NCI-H446 (cell line): ENCODE data around the gene NEGR1.
A peak's percentile ranks its signal among the peaks of the same experiment; 100 is the strongest.

Source experiments
- DNase-seq, 2 experiments: peaks; one replicate each; lab custom pipeline; 2025; lab: John Stamatoyannopoulos, UW

Gene NEGR1

DNA sequence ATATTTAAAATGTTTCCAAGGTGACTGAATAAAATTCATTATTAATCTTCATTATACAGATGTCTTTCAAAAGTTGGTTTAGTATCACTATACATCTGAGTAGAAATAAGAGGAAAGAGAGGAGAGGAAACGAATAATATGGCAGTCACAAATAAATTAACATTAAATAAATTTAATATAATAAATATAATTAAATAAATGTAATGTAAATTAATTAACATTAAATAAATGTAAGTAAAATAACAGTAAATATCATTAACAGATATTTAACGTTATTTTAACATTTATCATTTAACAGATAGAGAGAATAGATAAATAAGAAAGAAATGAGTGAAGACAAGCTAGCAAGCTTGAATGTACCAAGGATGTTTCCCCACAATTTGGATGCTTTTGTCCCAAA lies 592.7 kb downstream of the NEGR1 start:
- no peak for DNase-seq

DNA sequence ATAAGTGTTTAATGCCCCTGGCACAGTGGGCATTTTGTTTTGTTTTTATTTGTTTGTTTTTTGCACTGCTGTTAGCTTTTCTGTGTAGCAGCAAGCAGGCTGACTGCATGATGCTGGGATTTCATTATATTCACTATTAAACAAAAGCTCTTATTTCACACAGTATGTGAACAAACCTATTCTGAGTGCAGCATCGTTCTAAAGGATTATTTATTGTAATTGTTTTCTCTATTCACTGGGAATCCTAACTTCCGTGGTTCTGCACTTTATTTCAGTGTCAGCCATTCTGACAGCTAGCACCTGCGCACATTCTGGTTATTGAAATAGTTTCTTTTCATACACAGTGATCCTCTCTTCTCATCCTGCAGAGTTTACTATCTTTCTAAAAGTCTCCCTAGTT lies 595.0 kb downstream of the NEGR1 start:
- DNase-seq: no peak

DNA sequence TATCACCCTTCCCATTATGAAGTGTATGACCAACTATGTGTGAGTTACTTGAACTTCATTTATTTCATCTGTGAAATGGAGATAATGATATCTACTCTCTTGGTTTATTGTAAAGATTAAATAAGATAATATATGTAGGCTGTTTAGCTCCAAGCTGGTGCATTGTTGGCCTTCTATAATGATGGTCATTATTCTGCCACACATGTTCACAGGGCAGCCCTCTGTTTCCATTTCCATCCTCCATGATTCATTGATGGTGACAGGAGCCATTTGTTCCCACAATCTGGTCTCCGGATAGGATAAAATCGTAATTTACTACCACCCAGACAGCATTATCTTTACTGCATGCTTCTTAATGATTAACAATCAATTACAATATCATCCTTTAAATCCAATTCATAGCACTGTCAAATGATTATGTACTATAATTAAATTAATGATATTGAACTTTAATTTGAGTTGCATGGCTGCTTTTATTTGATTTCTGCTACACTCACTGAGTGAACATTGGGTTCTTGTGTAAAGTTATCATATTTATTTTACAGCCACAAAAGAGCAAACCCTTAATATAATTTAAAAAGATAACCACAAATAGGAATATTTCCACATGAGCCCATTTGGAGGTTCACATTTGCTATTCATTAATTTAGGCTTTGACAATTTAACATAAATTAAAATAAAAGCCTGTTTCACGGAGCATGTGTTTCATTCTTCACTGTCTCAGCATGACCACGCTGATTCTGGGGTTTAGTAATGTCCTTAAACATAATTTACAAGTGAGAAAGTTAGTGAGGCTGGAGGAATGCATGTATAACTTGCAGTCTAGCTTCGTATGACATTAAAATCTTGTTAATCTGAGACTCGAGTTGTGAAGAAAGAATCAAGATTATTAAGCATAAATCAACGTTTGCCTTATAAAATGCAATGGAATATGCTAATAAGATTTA lies 605.1 kb downstream of the NEGR1 start:
- no peak for DNase-seq

GRCh38 chr1:71668065-71668464 lies 614.3 kb downstream of the NEGR1 start:
- no peak for DNase-seq

DNA sequence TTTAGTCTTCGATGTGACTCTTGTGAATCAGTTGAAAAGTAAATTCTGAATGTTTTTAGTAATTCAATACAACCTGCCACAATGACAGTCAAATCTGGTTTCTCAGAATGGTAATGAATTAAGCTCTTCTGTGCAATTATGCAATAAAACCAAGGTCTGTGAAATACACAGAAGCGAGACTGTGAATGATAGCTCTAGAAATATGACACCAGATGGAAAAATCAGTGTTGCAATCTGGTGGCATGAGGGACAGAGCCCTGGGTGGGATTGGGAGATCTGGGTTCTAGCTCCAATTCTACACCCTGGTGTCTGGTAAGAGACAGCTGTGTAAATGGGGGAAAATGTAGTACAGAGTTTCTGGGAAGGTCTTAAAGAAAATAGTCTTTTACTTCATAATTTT lies 615.1 kb downstream of the NEGR1 start:
- DNase-seq: peak; percentile 28 to 58

GRCh38 chr1:71666609-71667008 lies 615.7 kb downstream of the NEGR1 start:
- DNase-seq: no peak

- DNase-seq: no peak
These were observed 621.9 kb downstream of the NEGR1 start for GRCh38 chr1:71660411-71660810.

DNA sequence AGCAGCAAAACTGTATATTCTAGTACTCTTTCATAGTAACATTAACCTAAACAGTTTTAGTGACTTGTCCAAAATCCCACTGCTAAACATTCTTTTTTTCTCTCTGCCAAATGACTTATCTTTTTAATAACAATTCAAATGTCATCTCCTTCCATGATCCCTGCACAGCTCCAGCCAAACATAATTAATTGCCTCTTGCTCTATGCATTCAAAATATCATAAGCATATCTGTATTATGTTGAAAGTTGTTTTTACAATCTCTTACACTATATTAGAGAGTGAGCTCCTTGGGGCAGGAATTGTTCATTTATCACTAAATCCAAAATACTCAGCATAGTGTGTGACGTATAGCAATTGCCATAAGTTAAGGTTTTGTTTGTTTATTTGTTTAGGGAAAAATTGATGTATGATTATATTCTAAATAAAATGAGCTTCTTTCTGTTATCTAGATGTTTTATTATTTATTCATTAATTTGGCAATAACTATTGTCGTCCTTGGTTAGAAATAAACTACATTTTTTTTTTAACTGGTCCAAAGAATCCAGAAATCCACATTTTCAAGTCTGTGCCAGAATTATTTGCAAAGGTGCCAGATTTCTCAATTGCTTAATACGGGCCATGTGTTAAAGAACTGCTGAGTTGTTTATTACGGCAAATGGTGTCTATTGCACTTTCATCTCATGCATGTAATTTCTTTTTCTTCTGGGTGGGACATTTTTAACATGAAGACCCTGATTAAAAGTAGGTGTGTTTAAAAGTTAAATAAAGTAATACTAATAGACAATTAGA lies 624.3 kb downstream of the NEGR1 start:
- peak; percentile 92 to 93 for DNase-seq

GRCh38 chr1:71656902-71657301 lies 625.4 kb downstream of the NEGR1 start:
- DNase-seq: no peak

DNA sequence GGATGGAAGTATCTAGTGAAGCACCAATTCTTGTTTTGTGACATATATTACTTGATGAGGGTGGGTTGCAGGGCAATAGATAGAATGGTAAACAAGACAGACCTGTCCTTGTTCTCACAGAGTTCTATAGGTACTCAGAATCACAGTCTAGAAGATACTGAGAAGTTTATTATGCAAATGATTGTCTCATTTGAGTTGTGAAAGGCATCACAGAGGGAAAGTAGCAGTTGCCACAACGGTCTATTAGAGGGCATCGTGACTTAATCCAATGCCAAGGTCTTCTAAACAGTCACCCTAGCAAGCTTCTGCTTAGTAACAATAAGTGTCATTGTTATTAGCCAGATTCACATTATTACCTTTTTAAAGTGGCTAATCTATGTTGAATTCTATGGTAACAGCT lies 626.7 kb downstream of the NEGR1 start:
- DNase-seq: no peak

DNA sequence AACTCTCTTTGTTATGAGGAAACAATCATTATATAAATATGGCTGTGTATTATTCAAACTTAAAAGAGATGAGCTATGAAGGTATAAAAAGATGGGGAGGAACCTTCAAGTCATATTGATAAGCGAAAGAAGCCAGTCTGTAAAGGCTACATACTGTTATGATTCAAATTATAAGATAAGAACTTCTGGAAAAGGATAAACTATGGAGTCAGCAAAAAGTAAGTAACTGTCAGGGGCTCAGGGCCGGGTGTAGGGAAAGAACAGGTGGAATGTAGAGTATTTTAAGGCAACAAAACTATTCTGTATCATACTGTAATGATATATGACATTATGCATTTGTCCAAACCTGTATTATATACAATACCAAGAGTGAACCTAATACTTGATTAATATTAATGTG lies 628.4 kb downstream of the NEGR1 start:
- DNase-seq: no peak

DNA sequence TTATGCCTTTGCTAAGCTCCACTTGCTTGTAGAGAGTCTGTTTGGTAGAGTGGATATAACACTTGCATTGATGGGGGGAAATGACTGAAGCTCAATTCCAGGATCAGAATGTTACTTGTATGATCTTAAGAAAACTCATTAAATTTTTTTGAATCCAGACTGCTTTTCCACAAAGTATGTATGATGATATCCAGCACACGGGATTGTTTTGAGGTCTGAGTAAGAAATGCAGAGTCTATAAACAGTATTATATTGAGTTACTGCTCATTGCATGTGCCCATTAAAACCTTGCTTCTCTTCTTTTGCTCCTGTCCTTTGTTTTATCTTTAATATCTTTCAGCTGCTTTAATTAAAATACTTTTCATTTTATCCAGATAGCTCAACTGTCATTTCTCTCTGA lies 631.1 kb downstream of the NEGR1 start:
- DNase-seq: no peak

DNA sequence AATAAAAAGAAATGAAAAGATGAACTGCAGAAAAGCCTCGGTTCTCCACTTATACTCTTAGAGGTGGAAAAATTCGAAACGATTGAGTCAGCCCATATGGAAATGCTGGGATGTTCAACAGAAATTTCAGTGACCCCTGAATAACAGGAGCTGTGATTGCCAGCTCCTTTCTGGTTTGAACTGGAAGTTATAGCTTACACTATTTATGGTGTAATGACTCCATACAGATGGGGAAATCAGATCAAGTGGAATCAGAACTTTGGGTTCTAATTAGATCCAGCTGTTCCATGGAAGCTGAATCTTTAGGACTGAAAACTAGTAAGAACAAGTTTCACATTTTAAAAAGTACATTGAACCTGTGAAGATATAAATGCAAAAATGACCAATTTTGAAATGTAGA lies 632.2 kb downstream of the NEGR1 start:
- DNase-seq: peak in 1 of 2 experiments; percentile 55

- peak in 1 of 2 experiments; percentile 16 for DNase-seq
These were observed 632.7 kb downstream of the NEGR1 start for GRCh38 chr1:71649608-71650007.

- DNase-seq: no peak
These were observed 634.6 kb downstream of the NEGR1 start for GRCh38 chr1:71647513-71648300.

DNA sequence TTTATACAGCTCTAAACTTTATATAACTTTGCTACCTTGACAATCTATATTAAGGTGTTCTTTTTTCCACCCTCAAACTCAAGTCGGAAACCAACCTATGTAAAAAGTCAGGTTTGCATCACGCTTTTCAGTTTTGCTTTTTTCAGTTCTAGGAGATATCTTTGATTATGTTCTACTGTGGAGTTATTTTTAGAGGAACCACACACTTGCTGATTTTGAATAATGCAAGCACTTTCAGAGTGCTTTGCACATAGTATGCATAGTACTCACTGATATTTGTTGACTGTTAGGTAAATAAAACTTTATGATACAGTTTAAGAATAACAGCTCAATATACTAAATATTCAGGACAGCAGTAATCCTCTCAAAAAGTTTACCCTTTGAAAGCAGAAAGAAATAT lies 637.3 kb downstream of the NEGR1 start:
- DNase-seq: no peak

- DNase-seq: peak in 1 of 2 experiments; percentile 51
These were observed 640.4 kb downstream of the NEGR1 start for GRCh38 chr1:71641903-71642302.

DNA sequence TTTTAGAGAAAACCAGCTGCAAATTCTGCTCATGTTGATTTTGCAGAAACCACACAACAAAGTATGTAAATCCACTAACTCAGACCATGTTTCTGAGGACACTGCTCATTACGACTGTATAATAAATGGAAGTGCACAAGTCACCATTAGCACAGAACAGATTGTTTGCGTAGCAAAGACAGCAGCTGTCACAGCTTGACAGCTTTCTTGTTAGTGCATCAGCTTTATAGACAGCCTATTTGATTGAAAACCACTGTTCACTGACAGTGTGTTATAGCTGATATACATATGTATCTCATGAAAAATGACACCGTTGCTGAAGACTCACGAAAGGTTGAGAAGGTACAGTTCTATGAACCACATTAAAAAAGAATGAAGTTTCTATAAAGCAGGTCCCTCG lies 641.3 kb downstream of the NEGR1 start:
- DNase-seq: peak in 1 of 2 experiments; percentile 67

DNA sequence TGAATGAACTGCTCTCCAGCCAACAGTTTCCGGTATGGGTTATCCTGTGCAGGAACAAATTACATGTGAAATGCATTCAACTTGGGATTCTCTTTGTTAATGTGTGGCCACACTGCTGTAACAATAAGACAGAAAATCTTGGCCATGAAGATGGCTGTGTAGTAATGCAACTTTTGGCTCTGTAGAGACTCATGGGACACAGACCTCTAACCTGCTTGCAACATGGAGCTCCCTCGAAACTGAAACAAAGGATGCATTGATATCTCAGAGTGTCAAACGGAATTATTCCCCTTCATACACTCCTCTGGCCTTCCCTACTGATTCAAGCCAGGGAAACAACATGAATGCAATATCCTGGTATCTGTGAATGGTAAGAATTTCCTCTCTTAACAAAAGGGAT lies 642.2 kb downstream of the NEGR1 start:
- no peak for DNase-seq

DNA sequence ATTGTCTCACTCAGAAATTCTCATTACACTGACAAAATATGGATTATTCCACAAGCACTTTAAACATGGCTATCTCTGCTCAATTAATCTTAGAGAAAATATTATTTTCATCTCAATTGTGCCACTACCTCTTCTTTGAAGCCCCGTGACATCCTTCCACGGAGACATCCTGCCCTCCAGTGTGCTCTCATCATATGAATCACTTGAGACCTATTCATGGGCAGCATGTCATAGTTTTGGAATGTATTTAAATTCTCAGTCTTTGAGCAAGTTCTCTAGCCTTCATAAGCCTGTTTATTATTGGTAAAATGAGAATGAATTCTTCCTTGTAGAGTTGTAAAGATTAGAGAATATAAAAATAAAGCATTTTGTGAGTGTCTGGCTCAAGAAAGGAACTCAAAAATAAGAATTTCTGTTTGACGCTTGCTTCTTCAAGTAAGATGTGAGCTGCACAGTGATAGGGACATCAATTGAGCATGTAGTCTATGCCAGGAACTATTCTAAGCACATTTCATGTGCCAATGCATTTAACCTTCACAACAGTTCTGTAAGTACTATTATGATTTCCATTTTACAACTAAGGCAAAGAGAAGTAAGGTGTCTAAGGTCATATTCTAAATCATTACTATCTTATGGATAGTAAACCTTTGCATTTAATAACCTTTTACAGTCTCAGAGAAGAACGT lies 644.1 kb downstream of the NEGR1 start:
- no peak for DNase-seq

DNA sequence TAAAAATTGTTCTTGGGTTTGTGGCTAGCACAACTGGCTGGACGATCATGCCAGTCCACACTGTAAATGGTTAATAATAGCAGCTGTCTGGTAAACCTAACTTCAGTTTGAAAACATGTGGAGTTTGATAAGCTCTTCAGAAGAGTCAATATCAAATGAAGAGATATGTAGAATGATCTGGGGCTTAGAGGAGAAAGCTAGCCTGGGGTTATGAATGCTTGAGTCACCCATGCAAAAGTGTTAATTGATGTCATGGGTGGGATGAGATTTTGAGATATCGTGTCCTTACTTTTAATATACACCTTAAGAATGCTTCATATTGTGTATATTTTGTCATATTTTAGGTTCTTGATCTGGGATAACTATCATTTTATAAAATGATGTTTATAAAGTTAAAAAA lies 646.8 kb downstream of the NEGR1 start:
- DNase-seq: no peak

DNA sequence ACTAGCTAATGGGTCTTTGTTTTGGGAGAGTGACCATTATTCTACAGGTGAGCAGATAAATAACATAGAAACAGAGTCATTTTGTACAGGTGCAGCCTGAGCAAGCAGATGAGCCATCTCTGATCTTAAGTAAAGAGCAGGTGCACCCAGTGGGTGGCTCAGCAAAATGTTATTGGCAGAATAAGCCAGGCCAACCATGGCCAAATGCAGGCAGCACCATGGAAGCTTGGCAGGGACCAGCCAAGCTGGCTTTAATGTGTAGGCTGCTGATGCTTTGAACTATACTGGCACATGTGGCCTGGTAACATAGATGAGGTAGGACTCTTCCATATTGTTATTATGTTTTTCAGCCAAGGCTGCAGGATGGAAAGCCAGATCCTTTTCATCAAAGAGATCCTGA lies 648.2 kb downstream of the NEGR1 start:
- peak in 1 of 2 experiments; percentile 76 for DNase-seq
